Measurements from ENCODE around the gene MIS18BP1. TPM values are rescaled to one million over a fixed set of nuclear protein-coding genes. Genes with fewer than 3 reads are reported as not detected.

Gene MIS18BP1
- total RNA-seq, 1 donor from 2014 or later = 14.6 TPM

DNA sequence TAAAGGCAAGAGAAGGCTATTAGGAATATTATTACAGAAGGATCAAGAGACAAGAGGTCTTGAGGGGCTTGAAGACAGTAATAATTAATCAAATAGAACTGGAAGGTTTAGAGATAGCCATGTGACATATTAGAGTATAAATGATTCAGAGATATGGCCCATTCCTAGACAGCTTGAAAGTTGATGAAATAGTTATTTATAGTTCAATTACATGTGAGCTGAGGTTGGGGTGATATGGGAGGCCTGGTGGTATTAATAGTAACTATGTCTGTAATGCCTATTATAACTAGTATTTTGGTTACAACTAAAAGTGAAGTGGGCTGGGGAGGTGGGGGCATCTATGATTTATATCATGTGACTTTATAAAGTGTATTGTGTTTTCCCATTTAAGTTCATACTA lies 14.1 kb upstream of the MIS18BP1 start:
- H3K4me3 ChIP-seq (ENCODE audit: low read length in 3 of 3) = no peak overlapping the region
- H3K4me1 ChIP-seq (ENCODE audit: control insufficient read depth in 3 of 3, insufficient read depth in 3 of 3, low read length in 3 of 3) = peaks cover 0 to 12% (median 5%) of the 10 kb centered on the region in 3 donors
- H3K9ac ChIP-seq (ENCODE audit: low read depth in 1 of 3, low read length in 3 of 3) = no peak overlapping the region
- no peaks in the 10 kb centered on the region for H3K36me3 ChIP-seq (ENCODE audit: control insufficient read depth in 3 of 3, insufficient read depth in 3 of 3, low read length in 3 of 3)
- no peaks in the 10 kb centered on the region for H3K9me3 ChIP-seq (ENCODE audit: control insufficient read depth in 3 of 3, low read length in 3 of 3)
- peak overlapping the region; percentile 81 for H3K27ac ChIP-seq (ENCODE audit: low read depth, low read length)
- no peaks in the 10 kb centered on the region for H3K27me3 ChIP-seq (ENCODE audit: control insufficient read depth in 3 of 3, insufficient read depth in 3 of 3, low read length in 3 of 3)

DNA sequence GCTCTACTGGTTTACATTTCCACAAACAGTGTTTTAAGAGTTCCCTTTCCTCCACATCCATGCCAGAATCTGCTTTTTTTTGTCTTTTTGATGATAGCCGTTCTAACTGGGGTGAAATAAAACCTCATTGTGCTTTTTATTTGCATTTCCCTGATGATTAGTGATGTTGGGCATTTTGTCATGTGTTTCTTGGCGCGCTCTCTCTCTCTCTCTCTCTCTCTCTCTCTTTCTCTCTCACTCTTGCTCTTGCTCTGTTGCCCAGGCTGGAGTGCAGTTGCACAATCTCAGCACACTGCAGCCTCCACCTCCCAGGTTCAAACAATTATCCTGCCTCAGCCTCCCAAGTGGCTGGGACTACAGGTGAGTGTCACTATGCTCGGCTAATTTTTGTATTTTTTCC lies 9.6 kb upstream of the MIS18BP1 start:
- Histone ChIP-seq H3K27me3 (ENCODE audit: control insufficient read depth in 3 of 3, insufficient read depth in 3 of 3, low read length in 3 of 3) (no peaks in the 10 kb centered on the region), H3K4me1 (ENCODE audit: control insufficient read depth in 3 of 3, insufficient read depth in 3 of 3, low read length in 3 of 3) (peaks cover 0 to 4% (median 2%) of the 10 kb centered on the region in 3 donors), H3K27ac (ENCODE audit: low read depth, low read length) (no peak overlapping the region), H3K9ac (ENCODE audit: low read depth in 1 of 3, low read length in 3 of 3) (no peak overlapping the region), H3K9me3 (ENCODE audit: control insufficient read depth in 3 of 3, low read length in 3 of 3) (peaks cover 0 to 4% (median 0%) of the 10 kb centered on the region in 3 donors), H3K36me3 (ENCODE audit: control insufficient read depth in 3 of 3, insufficient read depth in 3 of 3, low read length in 3 of 3) (no peaks in the 10 kb centered on the region), H3K4me3 (ENCODE audit: low read length in 3 of 3) (no peak overlapping the region)

DNA sequence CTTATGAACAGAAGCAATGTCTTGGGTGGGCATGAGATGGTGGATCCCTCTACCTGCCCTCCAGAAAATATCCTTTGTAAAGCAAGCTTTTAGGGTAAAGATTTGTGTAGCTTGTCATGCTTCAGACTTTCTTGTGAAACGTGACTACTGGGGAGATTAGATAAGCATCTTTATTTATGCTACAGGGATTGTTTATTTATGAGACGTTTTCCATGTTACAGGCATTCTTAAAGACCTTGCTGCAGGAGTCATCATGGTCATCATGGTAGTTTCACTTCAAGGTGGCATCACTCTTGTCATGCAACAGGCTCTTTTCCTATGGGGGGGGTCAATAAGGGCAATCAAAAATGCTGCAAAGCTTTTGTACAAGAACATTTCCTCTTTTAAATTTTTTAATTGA lies 8.2 kb upstream of the MIS18BP1 start:
- no peak overlapping the region for H3K27ac ChIP-seq (ENCODE audit: low read depth, low read length)
- no peaks in the 10 kb centered on the region for H3K4me1 ChIP-seq (ENCODE audit: control insufficient read depth in 3 of 3, insufficient read depth in 3 of 3, low read length in 3 of 3)
- peaks cover 0 to 4% (median 0%) of the 10 kb centered on the region in 3 donors for H3K9me3 ChIP-seq (ENCODE audit: control insufficient read depth in 3 of 3, low read length in 3 of 3)
- H3K9ac ChIP-seq (ENCODE audit: low read depth in 1 of 3, low read length in 3 of 3) = no peak overlapping the region
- H3K4me3 ChIP-seq (ENCODE audit: low read length in 3 of 3) = no peak overlapping the region
- H3K36me3 ChIP-seq (ENCODE audit: control insufficient read depth in 3 of 3, insufficient read depth in 3 of 3, low read length in 3 of 3) = no peaks in the 10 kb centered on the region
- no peaks in the 10 kb centered on the region for H3K27me3 ChIP-seq (ENCODE audit: control insufficient read depth in 3 of 3, insufficient read depth in 3 of 3, low read length in 3 of 3)

DNA sequence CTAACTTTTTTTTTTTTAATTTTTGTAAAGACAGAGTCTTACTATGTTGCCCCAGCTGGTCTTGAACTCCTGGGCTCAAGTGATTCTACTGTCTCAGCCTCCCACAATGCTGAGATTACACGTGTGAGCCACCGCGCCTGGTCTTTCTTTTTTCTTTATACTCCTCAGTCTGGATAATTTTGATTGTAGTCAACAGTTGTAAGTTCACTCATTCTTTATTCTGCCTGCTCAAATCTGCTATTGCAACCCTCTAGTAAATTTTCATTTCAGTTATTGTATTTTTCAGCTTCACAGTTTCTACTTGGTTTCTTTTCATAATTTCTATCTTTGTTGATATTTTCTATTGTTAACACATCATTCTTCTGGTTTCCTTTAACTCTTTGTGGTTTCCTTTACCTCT lies 5.8 kb upstream of the MIS18BP1 start:
- Histone ChIP-seq H3K9me3 (ENCODE audit: control insufficient read depth in 3 of 3, low read length in 3 of 3) (peaks cover 0 to 4% (median 0%) of the 10 kb centered on the region in 3 donors), H3K4me3 (ENCODE audit: low read length in 3 of 3) (no peak overlapping the region), H3K27ac (ENCODE audit: low read depth, low read length) (no peak overlapping the region), H3K36me3 (ENCODE audit: control insufficient read depth in 3 of 3, insufficient read depth in 3 of 3, low read length in 3 of 3) (no peaks in the 10 kb centered on the region), H3K27me3 (ENCODE audit: control insufficient read depth in 3 of 3, insufficient read depth in 3 of 3, low read length in 3 of 3) (no peaks in the 10 kb centered on the region), H3K9ac (ENCODE audit: low read depth in 1 of 3, low read length in 3 of 3) (no peak overlapping the region), H3K4me1 (ENCODE audit: control insufficient read depth in 3 of 3, insufficient read depth in 3 of 3, low read length in 3 of 3) (peaks cover 0 to 5% (median 1%) of the 10 kb centered on the region in 3 donors)

DNA sequence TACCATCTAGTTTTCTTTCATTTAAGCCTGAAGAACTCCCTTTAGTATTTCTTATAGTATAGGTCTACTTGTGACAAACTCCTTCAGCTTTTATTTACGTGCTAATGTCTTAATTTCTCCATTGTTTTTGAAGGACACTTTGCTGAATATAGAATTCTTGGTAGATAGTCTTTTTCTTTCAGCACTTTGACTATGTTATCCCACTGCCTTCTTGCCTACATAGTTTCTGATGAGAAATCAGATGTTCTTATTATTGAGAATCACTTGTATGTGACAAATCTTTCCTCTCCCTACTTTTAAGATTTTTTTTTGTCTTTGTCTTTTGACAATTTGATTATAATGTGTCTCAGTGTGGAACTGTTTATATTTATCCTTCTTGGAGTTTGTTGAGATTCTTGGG lies 5.1 kb upstream of the MIS18BP1 start:
- Histone ChIP-seq H3K9ac (ENCODE audit: low read depth in 1 of 3, low read length in 3 of 3) (no peak overlapping the region), H3K4me3 (ENCODE audit: low read length in 3 of 3) (no peak overlapping the region), H3K4me1 (ENCODE audit: control insufficient read depth in 3 of 3, insufficient read depth in 3 of 3, low read length in 3 of 3) (peaks cover 0 to 5% (median 5%) of the 10 kb centered on the region in 3 donors), H3K36me3 (ENCODE audit: control insufficient read depth in 3 of 3, insufficient read depth in 3 of 3, low read length in 3 of 3) (no peaks in the 10 kb centered on the region), H3K9me3 (ENCODE audit: control insufficient read depth in 3 of 3, low read length in 3 of 3) (peaks cover 0 to 4% (median 0%) of the 10 kb centered on the region in 3 donors), H3K27me3 (ENCODE audit: control insufficient read depth in 3 of 3, insufficient read depth in 3 of 3, low read length in 3 of 3) (no peaks in the 10 kb centered on the region), H3K27ac (ENCODE audit: low read depth, low read length) (no peak overlapping the region)

DNA sequence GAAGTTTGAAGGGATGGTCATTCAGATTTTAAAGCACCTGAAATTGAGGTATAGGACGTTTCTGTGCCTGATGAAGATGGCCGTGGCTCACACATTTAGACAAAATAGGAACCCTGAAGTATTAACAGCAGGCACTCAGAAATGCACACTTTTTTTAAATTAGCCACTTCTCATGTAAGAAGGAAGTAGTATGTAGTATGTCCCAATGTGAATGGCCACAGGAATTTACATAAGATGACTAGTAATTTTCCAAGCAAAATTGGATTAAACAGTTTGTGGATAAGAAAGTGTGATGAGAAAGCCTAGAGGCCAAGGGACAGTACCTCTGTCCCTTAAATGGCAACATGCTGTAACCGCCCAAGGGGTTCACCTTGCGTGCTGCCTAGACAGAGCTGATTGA lies 1.8 kb upstream of the MIS18BP1 start:
- Histone ChIP-seq H3K9ac (ENCODE audit: low read depth in 1 of 3, low read length in 3 of 3) (no peak overlapping the region), H3K4me1 (ENCODE audit: control insufficient read depth in 3 of 3, insufficient read depth in 3 of 3, low read length in 3 of 3) (peaks cover 3 to 10% (median 7%) of the 10 kb centered on the region in 3 donors), H3K27ac (ENCODE audit: low read depth, low read length) (no peak overlapping the region), H3K9me3 (ENCODE audit: control insufficient read depth in 3 of 3, low read length in 3 of 3) (peaks cover 0 to 4% (median 0%) of the 10 kb centered on the region in 3 donors), H3K27me3 (ENCODE audit: control insufficient read depth in 3 of 3, insufficient read depth in 3 of 3, low read length in 3 of 3) (no peaks in the 10 kb centered on the region), H3K36me3 (ENCODE audit: control insufficient read depth in 3 of 3, insufficient read depth in 3 of 3, low read length in 3 of 3) (no peaks in the 10 kb centered on the region), H3K4me3 (ENCODE audit: low read length in 3 of 3) (no peak overlapping the region)

DNA sequence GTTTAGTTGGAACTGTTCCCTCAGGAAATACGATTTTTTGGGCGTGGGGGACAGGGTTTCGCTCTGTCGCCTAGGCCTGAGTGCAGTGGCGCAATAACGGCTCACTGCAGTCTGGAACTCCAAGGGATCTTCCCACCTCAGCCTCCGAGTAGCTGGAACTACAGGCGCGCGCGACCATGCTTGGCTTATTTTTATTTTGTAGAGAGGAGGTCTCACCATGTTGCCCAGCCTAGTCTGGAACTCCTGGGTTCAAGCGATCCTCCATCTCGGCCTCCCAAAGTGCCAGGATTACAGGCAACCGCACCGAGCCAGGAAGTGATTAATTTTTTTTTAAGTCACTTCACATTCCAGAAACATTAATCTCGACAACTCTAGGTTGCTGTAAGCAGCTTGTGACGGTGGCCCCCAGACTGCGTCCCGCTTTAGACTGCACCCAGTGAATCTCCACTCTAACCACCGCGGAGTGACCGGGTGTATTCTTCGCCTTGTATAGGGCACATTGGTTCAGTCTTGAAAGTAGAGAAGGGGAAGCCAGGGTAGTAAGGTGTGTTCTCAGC lies 830 bp upstream of the MIS18BP1 start:
- Histone ChIP-seq H3K9ac (ENCODE audit: low read depth in 1 of 3, low read length in 3 of 3) (peak overlapping the region; percentile 41 to 89 (median 89)), H3K36me3 (ENCODE audit: control insufficient read depth in 3 of 3, insufficient read depth in 3 of 3, low read length in 3 of 3) (no peaks in the 10 kb centered on the region), H3K9me3 (ENCODE audit: control insufficient read depth in 3 of 3, low read length in 3 of 3) (peaks cover 0 to 4% (median 0%) of the 10 kb centered on the region in 3 donors), H3K4me3 (ENCODE audit: low read length in 3 of 3) (peak overlapping the region; percentile 64 to 95 (median 93)), H3K4me1 (ENCODE audit: control insufficient read depth in 3 of 3, insufficient read depth in 3 of 3, low read length in 3 of 3) (peaks cover 3 to 10% (median 7%) of the 10 kb centered on the region in 3 donors), H3K27ac (ENCODE audit: low read depth, low read length) (peak overlapping the region; percentile 73), H3K27me3 (ENCODE audit: control insufficient read depth in 3 of 3, insufficient read depth in 3 of 3, low read length in 3 of 3) (no peaks in the 10 kb centered on the region)

DNA sequence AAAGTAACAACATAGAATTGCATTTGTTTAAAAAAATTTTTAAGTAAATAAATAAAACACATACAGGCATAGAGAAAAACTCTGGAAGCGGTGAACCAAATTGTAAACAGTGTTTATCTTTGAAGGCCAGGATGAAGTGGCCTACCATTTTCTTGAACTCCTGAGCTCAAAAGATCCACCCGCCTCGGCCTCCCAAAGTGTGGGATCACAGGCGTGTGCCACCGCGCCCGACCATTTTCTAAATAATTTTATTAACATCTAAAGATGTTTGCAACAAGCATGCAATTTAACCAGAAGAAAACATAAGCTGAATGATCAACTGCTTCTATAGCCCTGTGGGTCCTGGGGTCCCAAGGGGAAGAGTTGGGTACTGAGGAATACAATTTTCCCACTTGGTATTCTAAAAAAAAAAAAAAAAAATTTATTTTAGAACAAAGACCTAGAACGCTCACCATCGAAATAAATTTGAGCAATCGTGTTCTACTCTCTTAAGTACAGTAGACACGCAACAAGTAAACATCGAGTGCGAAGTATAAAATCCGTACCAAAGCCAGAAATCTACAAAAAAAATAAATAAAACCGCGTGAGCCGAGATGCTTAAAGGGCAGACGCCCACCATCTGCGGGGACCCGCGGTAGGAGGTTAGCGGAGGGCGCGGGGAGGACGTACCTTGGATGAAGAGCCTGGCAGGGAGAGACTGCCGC lies 484 bp downstream of the MIS18BP1 start:
- H3K4me1 ChIP-seq (ENCODE audit: control insufficient read depth in 3 of 3, insufficient read depth in 3 of 3, low read length in 3 of 3) = peaks cover 3 to 10% (median 7%) of the 10 kb centered on the region in 3 donors
- H3K4me3 ChIP-seq (ENCODE audit: low read length in 3 of 3) = peak overlapping the region; percentile 64 to 95 (median 93)
- no peaks in the 10 kb centered on the region for H3K36me3 ChIP-seq (ENCODE audit: control insufficient read depth in 3 of 3, insufficient read depth in 3 of 3, low read length in 3 of 3)
- H3K9ac ChIP-seq (ENCODE audit: low read depth in 1 of 3, low read length in 3 of 3) = peak overlapping the region; percentile 41 to 89 (median 89)
- H3K27ac ChIP-seq (ENCODE audit: low read depth, low read length) = peak overlapping the region; percentile 73
- no peaks in the 10 kb centered on the region for H3K9me3 ChIP-seq (ENCODE audit: control insufficient read depth in 3 of 3, low read length in 3 of 3)
- H3K27me3 ChIP-seq (ENCODE audit: control insufficient read depth in 3 of 3, insufficient read depth in 3 of 3, low read length in 3 of 3) = no peaks in the 10 kb centered on the region

DNA sequence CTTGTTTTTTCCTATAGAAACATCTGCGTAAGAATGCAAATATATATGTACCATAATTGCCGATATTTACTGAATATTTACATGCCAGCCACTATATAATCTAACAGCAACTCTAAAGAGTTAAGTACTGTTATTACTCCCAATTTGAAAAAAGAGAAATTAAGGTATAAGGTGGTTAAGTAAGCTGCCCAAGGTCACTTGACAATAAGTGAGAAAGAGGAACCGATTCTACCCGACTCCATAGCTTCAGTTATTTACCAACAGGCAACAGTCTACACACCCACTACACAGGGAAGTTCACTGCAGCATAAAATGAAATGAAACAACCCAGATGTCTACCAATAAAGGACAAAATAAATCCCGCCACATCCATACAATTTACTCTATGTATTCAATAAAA lies 1.1 kb downstream of the MIS18BP1 start:
- Histone ChIP-seq H3K4me3 (ENCODE audit: low read length in 3 of 3) (peak overlapping the region in 1 of 3 donors; percentile 95), H3K27ac (ENCODE audit: low read depth, low read length) (no peak overlapping the region), H3K9ac (ENCODE audit: low read depth in 1 of 3, low read length in 3 of 3) (peak overlapping the region in 1 of 3 donors; percentile 47), H3K9me3 (ENCODE audit: control insufficient read depth in 3 of 3, low read length in 3 of 3) (no peaks in the 10 kb centered on the region), H3K27me3 (ENCODE audit: control insufficient read depth in 3 of 3, insufficient read depth in 3 of 3, low read length in 3 of 3) (no peaks in the 10 kb centered on the region), H3K4me1 (ENCODE audit: control insufficient read depth in 3 of 3, insufficient read depth in 3 of 3, low read length in 3 of 3) (peaks cover 3 to 10% (median 7%) of the 10 kb centered on the region in 3 donors), H3K36me3 (ENCODE audit: control insufficient read depth in 3 of 3, insufficient read depth in 3 of 3, low read length in 3 of 3) (no peaks in the 10 kb centered on the region)

DNA sequence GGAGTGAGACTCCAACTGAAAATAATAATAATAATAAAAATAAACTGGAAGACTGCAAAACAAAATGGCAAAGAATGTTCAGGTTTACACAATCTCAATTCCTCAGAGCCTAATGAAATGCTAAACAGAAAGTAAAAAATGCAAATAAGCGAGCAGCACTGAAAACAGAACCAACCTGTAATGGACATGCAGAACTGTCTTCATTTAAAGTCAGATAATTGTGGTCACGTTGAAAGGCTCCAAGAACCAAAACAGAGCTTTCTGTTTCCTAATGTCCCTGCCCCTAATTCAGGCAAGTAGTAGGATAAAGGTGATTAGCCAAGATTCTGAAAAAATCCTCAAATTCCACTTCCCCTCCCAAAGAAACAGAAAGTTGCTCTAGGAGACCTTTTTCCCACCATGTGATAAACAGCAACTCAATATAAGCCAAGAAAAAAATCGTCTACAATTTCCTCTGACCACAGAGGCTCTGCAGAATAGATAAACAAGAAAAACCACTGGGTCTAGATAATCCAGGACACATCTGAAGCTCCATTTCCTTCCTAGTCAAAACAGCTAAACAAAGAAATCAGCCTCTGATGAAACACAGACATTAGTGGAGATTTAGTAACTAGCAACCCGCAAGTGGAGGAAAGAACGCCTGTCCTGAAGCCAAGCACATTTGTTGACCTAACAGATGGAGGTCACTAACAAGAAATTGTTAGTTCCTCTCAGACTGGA lies 3.0 kb downstream of the MIS18BP1 start:
- Histone ChIP-seq H3K4me1 (ENCODE audit: control insufficient read depth in 3 of 3, insufficient read depth in 3 of 3, low read length in 3 of 3) (peaks cover 3 to 10% (median 7%) of the 10 kb centered on the region in 3 donors), H3K4me3 (ENCODE audit: low read length in 3 of 3) (peak overlapping the region in 1 of 3 donors; percentile 52), H3K36me3 (ENCODE audit: control insufficient read depth in 3 of 3, insufficient read depth in 3 of 3, low read length in 3 of 3) (no peaks in the 10 kb centered on the region), H3K27ac (ENCODE audit: low read depth, low read length) (no peak overlapping the region), H3K9me3 (ENCODE audit: control insufficient read depth in 3 of 3, low read length in 3 of 3) (no peaks in the 10 kb centered on the region), H3K9ac (ENCODE audit: low read depth in 1 of 3, low read length in 3 of 3) (no peak overlapping the region), H3K27me3 (ENCODE audit: control insufficient read depth in 3 of 3, insufficient read depth in 3 of 3, low read length in 3 of 3) (no peaks in the 10 kb centered on the region)
